SK-N-SH treated with all-trans-retinoic acid at 6 μM for 48 hours (cell line): Measurements from ENCODE around the gene FTCD.

Experiments used
- ATAC-seq: fragments of 200-7000 bp; cut with Tn5 transposase; 3 replicates; pipeline ENCODE4 v1.9.1; 2020; ENCODE audit warnings: mild to moderate bottlenecking, moderate library complexity
- ARNTL ChIP-seq: fragments of 450-650 bp; formaldehyde crosslinking; IDR thresholded peaks from 2 replicates; pipeline ENCODE4 v1.5.0; 2020; ENCODE audit warnings: low read depth, mild to moderate bottlenecking, moderate library complexity, borderline replicate concordance
- BACH2 ChIP-seq: fragments of 250-450 bp; sonication (Bioruptor Pico); IDR thresholded peaks from 2 replicates; pipeline ENCODE4 v1.9.0; 2021; ENCODE audit warnings: mild to moderate bottlenecking, borderline replicate concordance
- CSDC2 ChIP-seq: fragments of 250-450 bp; sonication (Bioruptor Pico); IDR thresholded peaks from 2 replicates; pipeline ENCODE4 v1.5.0; 2020; ENCODE audit warnings: mild to moderate bottlenecking, moderate library complexity
- ESRRG ChIP-seq: fragments of 250-450 bp; sonication (Bioruptor Pico); IDR thresholded peaks from 2 replicates; pipeline ENCODE4 v1.6.1; 2021; ENCODE audit warnings: mild to moderate bottlenecking
- GLIS3 ChIP-seq: fragments of 250-450 bp; sonication (Bioruptor Pico); IDR thresholded peaks from 2 replicates; pipeline ENCODE4 v1.5.0; 2020; ENCODE audit warnings: mild to moderate bottlenecking, moderate library complexity
- OSR1 ChIP-seq: fragments of 250-450 bp; sonication (Bioruptor Pico); IDR thresholded peaks from 2 replicates; pipeline ENCODE4 v1.8.0; 2022; ENCODE audit warnings: moderate library complexity, mild to moderate bottlenecking, inconsistent platforms
- PPARA ChIP-seq: fragments of 250-450 bp; sonication (Bioruptor Pico); IDR thresholded peaks from 2 replicates; pipeline ENCODE4 v1.5.0; 2020; ENCODE audit warnings: mild to moderate bottlenecking, borderline replicate concordance
- RARB ChIP-seq: fragments of 250-450 bp; sonication (Bioruptor Pico); IDR thresholded peaks from 2 replicates; pipeline ENCODE4 v1.8.0; 2021; ENCODE audit warnings: mild to moderate bottlenecking, moderate library complexity
- SNAI2 ChIP-seq: fragments of 250-450 bp; sonication (Bioruptor Pico); IDR thresholded peaks from 2 replicates; pipeline ENCODE4 v1.5.0; 2020; ENCODE audit warnings: mild to moderate bottlenecking, moderate library complexity
- TCF4 ChIP-seq: fragments of 250-450 bp; sonication (Bioruptor Pico); IDR thresholded peaks from 2 replicates; pipeline ENCODE4 v1.8.0; 2021; ENCODE audit warnings: mild to moderate bottlenecking, moderate library complexity, borderline replicate concordance
- TOX ChIP-seq: fragments of 250-450 bp; sonication (Bioruptor Pico); IDR thresholded peaks from 2 replicates; pipeline ENCODE4 v1.8.0; 2021; ENCODE audit warnings: mild to moderate bottlenecking, moderate library complexity, borderline replicate concordance
- ZC3H10 ChIP-seq: fragments of 250-450 bp; sonication (Bioruptor Pico); IDR thresholded peaks from 2 replicates; pipeline ENCODE4 v1.5.1; 2021; ENCODE audit warnings: mild to moderate bottlenecking, moderate library complexity
- ZFP3 ChIP-seq: fragments of 250-450 bp; sonication (Bioruptor Pico); IDR thresholded peaks from 2 replicates; pipeline ENCODE4 v1.5.0; 2020; ENCODE audit warnings: mild to moderate bottlenecking, moderate library complexity
- ZFP30 ChIP-seq: fragments of 450-650 bp; formaldehyde crosslinking; IDR thresholded peaks from 2 replicates; pipeline ENCODE4 v1.5.0; 2022; ENCODE audit warnings: mild to moderate bottlenecking, moderate library complexity
- ZNF565 ChIP-seq: fragments of 450-650 bp; formaldehyde crosslinking; conservative IDR thresholded peaks from 2 replicates; pipeline ENCODE4 v1.5.0; 2020; ENCODE audit warnings: low read depth, mild to moderate bottlenecking, moderate library complexity
- ZNF70 ChIP-seq: fragments of 450-650 bp; formaldehyde crosslinking; IDR thresholded peaks from 2 replicates; pipeline ENCODE4 v1.5.0; 2020; ENCODE audit warnings: mild to moderate bottlenecking, moderate library complexity
- ZNF8 ChIP-seq: fragments of 450-650 bp; formaldehyde crosslinking; IDR thresholded peaks from 2 replicates; pipeline ENCODE4 v1.5.0; 2020; ENCODE audit warnings: mild to moderate bottlenecking, moderate library complexity
- TF ChIP-seq, protein P1 (sequence below): fragments of 250-450 bp; sonication (Bioruptor Pico); IDR thresholded peaks from 2 replicates; pipeline ENCODE4 v1.5.1; 2020; ENCODE audit warnings: low read depth, mild to moderate bottlenecking, moderate library complexity
- TF ChIP-seq, protein P2 (sequence below): fragments of 250-450 bp; sonication (Bioruptor Pico); IDR thresholded peaks from 2 replicates; pipeline ENCODE4 v1.5.1; 2021; ENCODE audit warnings: mild to moderate bottlenecking, moderate library complexity
- TF ChIP-seq, protein P3 (sequence below): fragments of 250-450 bp; sonication (Bioruptor Pico); IDR thresholded peaks from 2 replicates; pipeline ENCODE4 v1.8.0; 2021; ENCODE audit warnings: low read depth, mild to moderate bottlenecking, moderate library complexity, borderline replicate concordance
- TF ChIP-seq, protein P4 (sequence below): fragments of 250-450 bp; sonication (Bioruptor Pico); IDR thresholded peaks from 2 replicates; pipeline ENCODE4 v1.5.0; 2020; ENCODE audit warnings: mild to moderate bottlenecking, moderate library complexity
- TF ChIP-seq, protein P5 (sequence below): fragments of 250-450 bp; sonication (Bioruptor Pico); IDR thresholded peaks from 2 replicates; pipeline ENCODE4 v1.8.0; 2020; ENCODE audit warnings: mild to moderate bottlenecking, moderate library complexity, borderline replicate concordance

FTCD gene

DNA sequence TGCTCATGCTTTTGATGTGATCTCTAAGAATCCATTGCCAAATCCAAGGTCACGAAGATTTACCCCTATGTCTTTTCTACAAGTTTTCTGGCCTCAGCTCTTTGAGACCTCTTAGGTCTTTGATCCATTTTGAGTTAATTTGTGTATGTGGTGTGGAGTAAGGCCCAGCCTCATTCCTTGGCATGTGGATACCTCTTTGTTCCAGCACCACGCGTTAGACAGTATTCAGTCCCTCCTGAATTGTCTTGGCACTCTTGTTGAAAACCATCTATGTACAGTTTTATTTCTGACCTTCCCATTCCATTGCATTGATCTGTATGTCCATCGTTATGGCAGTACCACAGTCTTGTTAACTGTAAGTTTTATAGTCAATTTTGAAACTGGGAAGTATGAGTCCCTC, 8.0 kb upstream of the FTCD start:
- ATAC-seq = no peak
- TF ChIP-seq SNAI2 (CRISPR knock-in tag) (no peak), ZFP30 (CRISPR knock-in tag) (no peak), TOX (CRISPR knock-in tag) (no peak), TCF4 (CRISPR knock-in tag) (no peak), OSR1 (CRISPR knock-in tag) (no peak), BACH2 (CRISPR knock-in tag) (no peak), ESRRG (CRISPR knock-in tag) (no peak), PPARA (no peak), GLIS3 (CRISPR knock-in tag) (no peak), ARNTL (CRISPR knock-in tag) (no peak), RARB (CRISPR knock-in tag) (no peak)
- TF ChIP-seq, protein P1, sequence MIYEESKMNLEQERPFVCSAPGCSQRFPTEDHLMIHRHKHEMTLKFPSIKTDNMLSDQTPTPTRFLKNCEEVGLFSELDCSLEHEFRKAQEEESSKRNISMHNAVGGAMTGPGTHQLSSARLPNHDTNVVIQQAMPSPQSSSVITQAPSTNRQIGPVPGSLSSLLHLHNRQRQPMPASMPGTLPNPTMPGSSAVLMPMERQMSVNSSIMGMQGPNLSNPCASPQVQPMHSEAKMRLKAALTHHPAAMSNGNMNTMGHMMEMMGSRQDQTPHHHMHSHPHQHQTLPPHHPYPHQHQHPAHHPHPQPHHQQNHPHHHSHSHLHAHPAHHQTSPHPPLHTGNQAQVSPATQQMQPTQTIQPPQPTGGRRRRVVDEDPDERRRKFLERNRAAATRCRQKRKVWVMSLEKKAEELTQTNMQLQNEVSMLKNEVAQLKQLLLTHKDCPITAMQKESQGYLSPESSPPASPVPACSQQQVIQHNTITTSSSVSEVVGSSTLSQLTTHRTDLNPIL (CRISPR knock-in tag) = no peak
- TF ChIP-seq, protein P2, sequence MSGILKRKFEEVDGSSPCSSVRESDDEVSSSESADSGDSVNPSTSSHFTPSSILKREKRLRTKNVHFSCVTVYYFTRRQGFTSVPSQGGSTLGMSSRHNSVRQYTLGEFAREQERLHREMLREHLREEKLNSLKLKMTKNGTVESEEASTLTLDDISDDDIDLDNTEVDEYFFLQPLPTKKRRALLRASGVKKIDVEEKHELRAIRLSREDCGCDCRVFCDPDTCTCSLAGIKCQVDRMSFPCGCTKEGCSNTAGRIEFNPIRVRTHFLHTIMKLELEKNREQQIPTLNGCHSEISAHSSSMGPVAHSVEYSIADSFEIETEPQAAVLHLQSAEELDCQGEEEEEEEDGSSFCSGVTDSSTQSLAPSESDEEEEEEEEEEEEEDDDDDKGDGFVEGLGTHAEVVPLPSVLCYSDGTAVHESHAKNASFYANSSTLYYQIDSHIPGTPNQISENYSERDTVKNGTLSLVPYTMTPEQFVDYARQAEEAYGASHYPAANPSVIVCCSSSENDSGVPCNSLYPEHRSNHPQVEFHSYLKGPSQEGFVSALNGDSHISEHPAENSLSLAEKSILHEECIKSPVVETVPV (CRISPR knock-in tag) = no peak
- TF ChIP-seq, protein P3, sequence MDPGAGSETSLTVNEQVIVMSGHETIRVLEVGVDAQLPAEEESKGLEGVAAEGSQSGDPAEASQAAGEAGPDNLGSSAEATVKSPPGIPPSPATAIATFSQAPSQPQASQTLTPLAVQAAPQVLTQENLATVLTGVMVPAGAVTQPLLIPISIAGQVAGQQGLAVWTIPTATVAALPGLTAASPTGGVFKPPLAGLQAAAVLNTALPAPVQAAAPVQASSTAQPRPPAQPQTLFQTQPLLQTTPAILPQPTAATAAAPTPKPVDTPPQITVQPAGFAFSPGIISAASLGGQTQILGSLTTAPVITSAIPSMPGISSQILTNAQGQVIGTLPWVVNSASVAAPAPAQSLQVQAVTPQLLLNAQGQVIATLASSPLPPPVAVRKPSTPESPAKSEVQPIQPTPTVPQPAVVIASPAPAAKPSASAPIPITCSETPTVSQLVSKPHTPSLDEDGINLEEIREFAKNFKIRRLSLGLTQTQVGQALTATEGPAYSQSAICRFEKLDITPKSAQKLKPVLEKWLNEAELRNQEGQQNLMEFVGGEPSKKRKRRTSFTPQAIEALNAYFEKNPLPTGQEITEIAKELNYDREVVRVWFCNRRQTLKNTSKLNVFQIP = no peak
- TF ChIP-seq, protein P4, sequence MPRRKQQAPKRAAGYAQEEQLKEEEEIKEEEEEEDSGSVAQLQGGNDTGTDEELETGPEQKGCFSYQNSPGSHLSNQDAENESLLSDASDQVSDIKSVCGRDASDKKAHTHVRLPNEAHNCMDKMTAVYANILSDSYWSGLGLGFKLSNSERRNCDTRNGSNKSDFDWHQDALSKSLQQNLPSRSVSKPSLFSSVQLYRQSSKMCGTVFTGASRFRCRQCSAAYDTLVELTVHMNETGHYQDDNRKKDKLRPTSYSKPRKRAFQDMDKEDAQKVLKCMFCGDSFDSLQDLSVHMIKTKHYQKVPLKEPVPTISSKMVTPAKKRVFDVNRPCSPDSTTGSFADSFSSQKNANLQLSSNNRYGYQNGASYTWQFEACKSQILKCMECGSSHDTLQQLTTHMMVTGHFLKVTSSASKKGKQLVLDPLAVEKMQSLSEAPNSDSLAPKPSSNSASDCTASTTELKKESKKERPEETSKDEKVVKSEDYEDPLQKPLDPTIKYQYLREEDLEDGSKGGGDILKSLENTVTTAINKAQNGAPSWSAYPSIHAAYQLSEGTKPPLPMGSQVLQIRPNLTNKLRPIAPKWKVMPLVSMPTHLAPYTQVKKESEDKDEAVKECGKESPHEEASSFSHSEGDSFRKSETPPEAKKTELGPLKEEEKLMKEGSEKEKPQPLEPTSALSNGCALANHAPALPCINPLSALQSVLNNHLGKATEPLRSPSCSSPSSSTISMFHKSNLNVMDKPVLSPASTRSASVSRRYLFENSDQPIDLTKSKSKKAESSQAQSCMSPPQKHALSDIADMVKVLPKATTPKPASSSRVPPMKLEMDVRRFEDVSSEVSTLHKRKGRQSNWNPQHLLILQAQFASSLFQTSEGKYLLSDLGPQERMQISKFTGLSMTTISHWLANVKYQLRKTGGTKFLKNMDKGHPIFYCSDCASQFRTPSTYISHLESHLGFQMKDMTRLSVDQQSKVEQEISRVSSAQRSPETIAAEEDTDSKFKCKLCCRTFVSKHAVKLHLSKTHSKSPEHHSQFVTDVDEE (CRISPR knock-in tag) = no peak

DNA sequence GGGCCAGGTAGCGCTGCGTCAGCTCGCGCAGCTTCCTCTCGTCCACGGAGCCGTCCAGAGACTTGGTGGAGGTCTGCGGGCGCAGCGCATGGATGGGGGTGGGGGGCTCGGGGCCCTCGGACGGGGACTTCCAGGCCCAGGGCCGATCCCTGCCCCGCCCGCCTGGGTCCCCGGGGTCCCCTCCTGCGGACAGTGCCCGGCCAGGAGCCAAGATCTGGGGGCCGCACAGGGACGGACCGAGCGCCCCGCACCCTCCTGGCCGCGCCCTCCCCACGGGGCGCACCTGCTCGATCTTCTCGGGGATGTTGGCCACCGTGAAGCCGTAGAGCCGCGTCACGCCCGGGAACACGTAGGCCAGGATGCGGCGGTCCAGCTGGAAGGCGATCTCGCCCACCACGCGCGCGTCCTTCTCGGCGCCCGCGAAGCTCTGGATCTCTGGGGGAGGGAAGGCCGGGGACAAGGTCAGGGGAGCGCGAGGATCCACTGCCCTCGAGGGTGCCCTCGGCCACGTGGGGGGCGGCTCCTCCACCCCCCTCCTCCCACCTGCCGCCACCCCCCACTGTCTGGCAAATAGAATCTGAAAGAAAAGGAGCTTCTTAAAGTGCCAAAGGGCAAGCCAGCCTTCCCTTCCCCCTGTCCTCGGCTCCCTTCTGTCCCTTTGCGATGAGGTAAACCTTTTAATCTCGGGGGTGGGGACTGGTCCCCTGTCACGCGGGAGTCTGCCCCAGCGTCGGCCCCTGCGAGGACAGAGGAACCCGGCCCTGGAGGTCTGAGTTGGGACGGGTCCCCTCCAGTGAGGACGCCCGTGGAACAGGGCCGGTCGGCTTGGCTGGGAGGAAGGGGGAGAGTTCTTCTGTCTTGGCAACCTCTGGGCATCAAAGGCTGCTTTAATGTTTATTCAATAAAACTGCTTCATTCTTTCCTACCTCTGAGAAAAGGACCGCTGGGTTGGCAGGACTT, 6.5 kb upstream of the FTCD start:
- TF ChIP-seq, protein P1 (CRISPR knock-in tag) = no peak
- TF ChIP-seq, protein P5, sequence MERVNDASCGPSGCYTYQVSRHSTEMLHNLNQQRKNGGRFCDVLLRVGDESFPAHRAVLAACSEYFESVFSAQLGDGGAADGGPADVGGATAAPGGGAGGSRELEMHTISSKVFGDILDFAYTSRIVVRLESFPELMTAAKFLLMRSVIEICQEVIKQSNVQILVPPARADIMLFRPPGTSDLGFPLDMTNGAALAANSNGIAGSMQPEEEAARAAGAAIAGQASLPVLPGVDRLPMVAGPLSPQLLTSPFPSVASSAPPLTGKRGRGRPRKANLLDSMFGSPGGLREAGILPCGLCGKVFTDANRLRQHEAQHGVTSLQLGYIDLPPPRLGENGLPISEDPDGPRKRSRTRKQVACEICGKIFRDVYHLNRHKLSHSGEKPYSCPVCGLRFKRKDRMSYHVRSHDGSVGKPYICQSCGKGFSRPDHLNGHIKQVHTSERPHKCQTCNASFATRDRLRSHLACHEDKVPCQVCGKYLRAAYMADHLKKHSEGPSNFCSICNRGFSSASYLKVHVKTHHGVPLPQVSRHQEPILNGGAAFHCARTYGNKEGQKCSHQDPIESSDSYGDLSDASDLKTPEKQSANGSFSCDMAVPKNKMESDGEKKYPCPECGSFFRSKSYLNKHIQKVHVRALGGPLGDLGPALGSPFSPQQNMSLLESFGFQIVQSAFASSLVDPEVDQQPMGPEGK (CRISPR knock-in tag) = no peak
- TF ChIP-seq ZFP30 (CRISPR knock-in tag) (no peak), ESRRG (CRISPR knock-in tag) (no peak), ZNF70 (CRISPR knock-in tag) (no peak), TOX (CRISPR knock-in tag) (no peak), BACH2 (CRISPR knock-in tag) (no peak), GLIS3 (CRISPR knock-in tag) (no peak), ZFP3 (no peak), ZNF8 (CRISPR knock-in tag) (no peak), ZC3H10 (no peak), RARB (CRISPR knock-in tag) (no peak), TCF4 (CRISPR knock-in tag) (no peak), CSDC2 (no peak), ZNF565 (CRISPR knock-in tag) (no peak), SNAI2 (CRISPR knock-in tag) (no peak), PPARA (no peak)
- TF ChIP-seq, protein P3 = no peak
- no peak for ATAC-seq
